ENCODE data around the gene NPLOC4.

Gene NPLOC4

DNA sequence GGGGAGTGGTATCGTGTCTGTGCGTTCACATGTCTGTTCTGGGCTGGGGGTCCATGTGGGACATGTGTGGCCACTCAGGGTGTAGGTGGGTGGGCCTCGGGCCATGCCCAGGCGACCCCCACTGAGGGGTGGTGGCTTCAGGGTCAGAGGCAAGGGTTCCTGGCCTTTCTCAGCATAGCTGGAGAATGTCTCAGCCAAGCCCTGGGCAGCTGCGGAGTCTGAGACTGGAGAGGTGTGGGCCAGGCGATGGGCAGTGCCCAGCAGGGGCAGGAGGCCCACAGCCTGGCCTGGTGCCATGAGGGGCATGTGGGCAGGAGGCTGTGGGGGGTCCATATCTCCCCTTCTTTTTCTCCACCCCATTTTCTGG is 107.5 kb downstream of the NPLOC4 start:
- no peaks in the 10 kb centered on the region for H4K20me1 ChIP-seq (ENCODE audit: insufficient read depth, low read length, poor library complexity, severe bottlenecking)
- no peak overlapping the region for H3K4me2 ChIP-seq (ENCODE audit: low read depth, low read length, poor library complexity, severe bottlenecking)
- H3K4me3 ChIP-seq (ENCODE audit: low read length, poor library complexity, severe bottlenecking), result no peak overlapping the region
- no peaks in the 10 kb centered on the region for H3K9me2 ChIP-seq (replicated peaks; ENCODE audit: low read depth, low read length)
- H2AFZ ChIP-seq (ENCODE audit: low read length), result no peak overlapping the region
- no peaks in the 10 kb centered on the region for H3K27me3 ChIP-seq (ENCODE audit: insufficient read depth, low read length, poor library complexity, severe bottlenecking)
- no peaks in the 10 kb centered on the region for H3K36me3 ChIP-seq (ENCODE audit: insufficient read depth, low read length)
- no peaks in the 10 kb centered on the region for H3K9me3 ChIP-seq (ENCODE audit: insufficient read depth, low read depth, low read length)
- TF ChIP-seq, protein P1, sequence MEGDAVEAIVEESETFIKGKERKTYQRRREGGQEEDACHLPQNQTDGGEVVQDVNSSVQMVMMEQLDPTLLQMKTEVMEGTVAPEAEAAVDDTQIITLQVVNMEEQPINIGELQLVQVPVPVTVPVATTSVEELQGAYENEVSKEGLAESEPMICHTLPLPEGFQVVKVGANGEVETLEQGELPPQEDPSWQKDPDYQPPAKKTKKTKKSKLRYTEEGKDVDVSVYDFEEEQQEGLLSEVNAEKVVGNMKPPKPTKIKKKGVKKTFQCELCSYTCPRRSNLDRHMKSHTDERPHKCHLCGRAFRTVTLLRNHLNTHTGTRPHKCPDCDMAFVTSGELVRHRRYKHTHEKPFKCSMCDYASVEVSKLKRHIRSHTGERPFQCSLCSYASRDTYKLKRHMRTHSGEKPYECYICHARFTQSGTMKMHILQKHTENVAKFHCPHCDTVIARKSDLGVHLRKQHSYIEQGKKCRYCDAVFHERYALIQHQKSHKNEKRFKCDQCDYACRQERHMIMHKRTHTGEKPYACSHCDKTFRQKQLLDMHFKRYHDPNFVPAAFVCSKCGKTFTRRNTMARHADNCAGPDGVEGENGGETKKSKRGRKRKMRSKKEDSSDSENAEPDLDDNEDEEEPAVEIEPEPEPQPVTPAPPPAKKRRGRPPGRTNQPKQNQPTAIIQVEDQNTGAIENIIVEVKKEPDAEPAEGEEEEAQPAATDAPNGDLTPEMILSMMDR (conservative IDR thresholded peaks at IDR 0.05; ENCODE audit: low read length), result no peak
- TF ChIP-seq EZH2phosphoT487 (IDR thresholded peaks at IDR 0.05; ENCODE audit: borderline replicate concordance), result no peak
- peaks cover 13% of the 10 kb centered on the region for H3K4me1 ChIP-seq (ENCODE audit: insufficient read depth, low read length, poor library complexity, severe bottlenecking)
- no peaks in the 10 kb centered on the region for H3K79me2 ChIP-seq (ENCODE audit: insufficient read depth, low read length)
- peaks cover 4% of the 10 kb centered on the region; the same call in 1 of the 2 replicates for H3F3A ChIP-seq (ENCODE audit: low read depth)
- no peak overlapping the region for H3K9ac ChIP-seq (ENCODE audit: low read depth, low read length, poor library complexity, severe bottlenecking)

DNA sequence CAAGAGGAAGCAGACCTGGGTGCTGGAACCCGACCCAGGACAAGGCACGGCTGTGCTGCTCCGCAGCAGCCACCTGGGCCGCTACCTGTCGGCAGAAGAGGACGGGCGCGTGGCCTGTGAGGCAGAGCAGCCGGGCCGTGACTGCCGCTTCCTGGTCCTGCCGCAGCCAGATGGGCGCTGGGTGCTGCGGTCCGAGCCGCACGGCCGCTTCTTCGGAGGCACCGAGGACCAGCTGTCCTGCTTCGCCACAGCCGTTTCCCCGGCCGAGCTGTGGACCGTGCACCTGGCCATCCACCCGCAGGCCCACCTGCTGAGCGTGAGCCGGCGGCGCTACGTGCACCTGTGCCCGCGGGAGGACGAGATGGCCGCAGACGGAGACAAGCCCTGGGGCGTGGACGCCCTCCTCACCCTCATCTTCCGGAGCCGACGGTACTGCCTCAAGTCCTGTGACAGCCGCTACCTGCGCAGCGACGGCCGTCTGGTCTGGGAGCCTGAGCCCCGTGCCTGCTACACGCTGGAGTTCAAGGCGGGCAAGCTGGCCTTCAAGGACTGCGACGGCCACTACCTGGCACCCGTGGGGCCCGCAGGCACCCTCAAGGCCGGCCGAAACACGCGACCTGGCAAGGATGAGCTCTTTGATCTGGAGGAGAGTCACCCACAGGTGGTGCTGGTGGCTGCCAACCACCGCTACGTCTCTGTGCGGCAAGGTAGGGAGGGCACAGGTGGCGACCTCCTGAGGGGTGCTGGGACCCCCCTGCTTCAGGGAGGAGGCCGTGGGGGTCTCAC is 108.1 kb downstream of the NPLOC4 start:
- no peaks in the 10 kb centered on the region for H4K20me1 ChIP-seq (ENCODE audit: insufficient read depth, low read length, poor library complexity, severe bottlenecking)
- H3K9ac ChIP-seq (ENCODE audit: low read depth, low read length, poor library complexity, severe bottlenecking), result no peak overlapping the region
- H3K27me3 ChIP-seq (ENCODE audit: insufficient read depth, low read length, poor library complexity, severe bottlenecking), result no peaks in the 10 kb centered on the region
- H3K4me1 ChIP-seq (ENCODE audit: insufficient read depth, low read length, poor library complexity, severe bottlenecking), result peaks cover 7% of the 10 kb centered on the region
- TF ChIP-seq, protein P1 (conservative IDR thresholded peaks at IDR 0.05; ENCODE audit: low read length), result no peak
- TF ChIP-seq EZH2phosphoT487 (IDR thresholded peaks at IDR 0.05; ENCODE audit: borderline replicate concordance), result no peak
- H3K36me3 ChIP-seq (ENCODE audit: insufficient read depth, low read length), result no peaks in the 10 kb centered on the region
- H3F3A ChIP-seq (ENCODE audit: low read depth), result peaks cover 4% of the 10 kb centered on the region; the same call in 1 of the 2 replicates
- no peak overlapping the region for H3K4me3 ChIP-seq (ENCODE audit: low read length, poor library complexity, severe bottlenecking)
- H2AFZ ChIP-seq (ENCODE audit: low read length), result no peak overlapping the region
- no peaks in the 10 kb centered on the region for H3K9me3 ChIP-seq (ENCODE audit: insufficient read depth, low read depth, low read length)
- no peak overlapping the region for H3K4me2 ChIP-seq (ENCODE audit: low read depth, low read length, poor library complexity, severe bottlenecking)
- no peaks in the 10 kb centered on the region for H3K9me2 ChIP-seq (replicated peaks; ENCODE audit: low read depth, low read length)
- no peaks in the 10 kb centered on the region for H3K79me2 ChIP-seq (ENCODE audit: insufficient read depth, low read length)

DNA sequence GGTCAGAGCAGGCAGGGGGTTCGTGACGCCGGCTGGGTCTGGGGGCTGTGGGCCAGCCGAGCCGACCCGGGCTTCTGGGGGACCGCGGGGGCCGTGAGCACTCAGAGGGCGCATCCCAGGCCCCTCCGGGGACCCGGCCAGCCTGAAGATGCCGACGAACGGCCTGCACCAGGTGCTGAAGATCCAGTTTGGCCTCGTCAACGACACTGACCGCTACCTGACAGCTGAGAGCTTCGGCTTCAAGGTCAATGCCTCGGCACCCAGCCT is 108.6 kb downstream of the NPLOC4 start:
- no peak for TF ChIP-seq EZH2phosphoT487 (IDR thresholded peaks at IDR 0.05; ENCODE audit: borderline replicate concordance)
- TF ChIP-seq, protein P1 (conservative IDR thresholded peaks at IDR 0.05; ENCODE audit: low read length), result no peak
- Histone ChIP-seq H3K9ac (ENCODE audit: low read depth, low read length, poor library complexity, severe bottlenecking) (no peak overlapping the region), H3F3A (ENCODE audit: low read depth) (peaks cover 1% of the 10 kb centered on the region; the same call in 1 of the 2 replicates), H3K27me3 (ENCODE audit: insufficient read depth, low read length, poor library complexity, severe bottlenecking) (no peaks in the 10 kb centered on the region), H3K4me2 (ENCODE audit: low read depth, low read length, poor library complexity, severe bottlenecking) (no peak overlapping the region), H2AFZ (ENCODE audit: low read length) (no peak overlapping the region), H4K20me1 (ENCODE audit: insufficient read depth, low read length, poor library complexity, severe bottlenecking) (no peaks in the 10 kb centered on the region), H3K4me1 (ENCODE audit: insufficient read depth, low read length, poor library complexity, severe bottlenecking) (peaks cover 2% of the 10 kb centered on the region), H3K9me3 (ENCODE audit: insufficient read depth, low read depth, low read length) (no peaks in the 10 kb centered on the region), H3K4me3 (ENCODE audit: low read length, poor library complexity, severe bottlenecking) (no peak overlapping the region), H3K9me2 (replicated peaks; ENCODE audit: low read depth, low read length) (no peaks in the 10 kb centered on the region), H3K79me2 (ENCODE audit: insufficient read depth, low read length) (no peaks in the 10 kb centered on the region), H3K36me3 (ENCODE audit: insufficient read depth, low read length) (no peaks in the 10 kb centered on the region)

Measured in Loucy (cell line).